Pancreas (tissue), 10 donors: ENCODE results near the gene GPRIN2. TPM values are rescaled to one million over a fixed set of nuclear protein-coding genes. Genes with fewer than 3 reads are reported as not detected.
"Not testable (repeated sequence)": the region's sequence is repeated elsewhere in the genome, so short reads cannot be mapped to it uniquely, and the experiment has no call there.

ENCODE experiments used
- ATAC-seq, 4 donors: fragments of 200-7000 bp; cut with Tn5 transposase; one replicate each; pipeline versions ENCODE4 v1.8.0 to v1.9.1; 2020; ENCODE audit warnings: mild to moderate bottlenecking in 4 of 4, moderate library complexity in 4 of 4
- DNase-seq, 6 donors: peaks; one replicate each; pipeline ENCODE4 v3.0.0-alpha.2; 2020
- FAIRE-seq: peaks from 2 replicates; lab custom pipeline; 2012; peaks lifted over from hg19 to GRCh38; lab: Jason Lieb, UNC
- H3K27ac ChIP-seq, 4 donors: fragments of 200-600 bp; sonication (generic); 1 replicate in 3 of 4; 2 replicates in 1 of 4; pipeline versions ENCODE4 v1.5.0 to v1.8.0; 2020
- H3K27me3 ChIP-seq, 4 donors: fragments of 200-600 bp; one replicate each; pipeline ENCODE4 v1.8.0; 2021
- H3K36me3 ChIP-seq, 3 donors: fragments of 200-600 bp; sonication (generic) in 1 of 3; one replicate each; pipeline versions ENCODE4 v1.5.0 to v1.8.0; 2020 to 2021
- H3K4me1 ChIP-seq, 3 donors: fragments of 200-600 bp; one replicate each; pipeline ENCODE4 v1.8.0; 2021
- H3K4me3 ChIP-seq, 4 donors: fragments of 200-600 bp; sonication (generic) in 2 of 4; one replicate each; pipeline versions ENCODE4 v1.5.0 to v1.8.0; 2020 to 2021
- H3K9me3 ChIP-seq, 4 donors: fragments of 200-600 bp; one replicate each; pipeline ENCODE4 v1.8.0; 2021
- CTCF ChIP-seq, 4 donors: fragments of 200-600 bp; sonication (generic) in 3 of 4; IDR thresholded peaks; one replicate each; pipeline versions ENCODE4 v1.5.0 to v1.8.0; 2021; ENCODE audit warnings: antibody characterized with exemption in 4 of 4
- WGBS, 2 donors: extraction: QIAGEN DNeasy Blood & Tissue Kit; methylation state at CpG; one replicate each; pipeline ENCODE4 v1.1.7; 2013; 5-methylcytosine and 5-hydroxymethylcytosine counted together
- intact Hi-C, 3 donors: fragments of 100-400 bp; cut with DNase I; formaldehyde crosslinking; loops; one replicate each; pipeline versions ENCODE4 v1.11.1 to v1.14.2; 2022
- polyA plus RNA-seq, 2 donors: library from polyadenylated mRNA; stranded (reverse); fragments of 200-250 nt; gene quantifications; one replicate each; pipeline ENCODE4 v1.2.3, GENCODE V29; 2013
- total RNA-seq, 6 donors: library from RNA; stranded (reverse); fragmentation: NEBNext Ultra II Directional in 4 of 6; extraction: Animal tissue kit (Norgen Biotek cat#: 25700) in 4 of 6; gene quantifications; one replicate each; pipeline versions ENCODE4 v1.2.1 to v1.2.4, GENCODE V29; 2021 to 2023
- donor health status: healthy with polysubstance abuse.
- donor health status: DM: no; HTN: no; CAD: no; lungs with moderate emphysema.
- donor health status: DM: no; HTN: no; CAD: no.
- donor health status: control.
- donor health status: control.
- donor health status: Bipolar disorder and iron deficiency.
- donor health status: DM: yes; HTN: yes; CAD: no.
- donor health status: DM: no; HTN: no; CAD: no.
- donor health status: DM: no; HTN: no; CAD: no.
- donor health status: DM: yes; HTN: yes; CAD: no.

GPRIN2 gene
- total and polyA plus RNA-seq, 8 donors, result 3.7 to 14.0 (median 5.2) TPM

GRCh38 chr10:46570655-46571054, 14.2 kb upstream of the GPRIN2 start:
- H3K4me1 ChIP-seq, FAIRE-seq, H3K9me3 ChIP-seq, H3K36me3 ChIP-seq, H3K4me3 ChIP-seq, ATAC-seq, DNase-seq, H3K27me3 ChIP-seq, H3K27ac ChIP-seq, intact Hi-C loops: not testable (repeated sequence)
- no CpG with 5 or more reads among the region's 2 CpGs for WGBS, 2 donors

- H3K27ac ChIP-seq, intact Hi-C loops, H3K4me3 ChIP-seq, ATAC-seq, H3K4me1 ChIP-seq, H3K36me3 ChIP-seq, H3K9me3 ChIP-seq, H3K27me3 ChIP-seq, FAIRE-seq: not testable (repeated sequence)
- WGBS, 2 donors, result 93 to 100% methylated on average over 2 to 4 of the region's 9 CpGs
- peak in 1 of 6 donors; percentile 16 for DNase-seq
Measured at GRCh38 chr10:46567151-46567550, 10.7 kb upstream of the GPRIN2 start.

GRCh38 chr10:46565591-46566332, 9.3 kb upstream of the GPRIN2 start:
- H3K27me3 ChIP-seq, H3K9me3 ChIP-seq, H3K4me1 ChIP-seq, intact Hi-C loops, H3K27ac ChIP-seq, H3K4me3 ChIP-seq, H3K36me3 ChIP-seq: not testable (repeated sequence)
- 3 to 5% methylated on average over 4 of the region's 6 CpGs for WGBS, 2 donors
- TF ChIP-seq CTCF (IDR thresholded peaks at IDR 0.05), result peak; percentile 31 to 45 (median 34)
- peak; percentile 29 for FAIRE-seq
- peak; percentile 93 to 99 (median 98) for ATAC-seq
- DNase-seq, result peak; percentile 63 to 80 (median 67)

- Histone ChIP-seq H3K9me3 (no peaks in the 10 kb centered on the region), H3K4me1 (no peaks in the 10 kb centered on the region), H3K4me3 (no peak overlapping the region), H3K27ac (no peak overlapping the region), H3K36me3 (no peaks in the 10 kb centered on the region), H3K27me3 (no peaks in the 10 kb centered on the region)
- 70 to 85% methylated on average over 1 of the region's 1 CpG for WGBS, 2 donors
- DNase-seq (peak in 1 of 6 donors; percentile 7), FAIRE-seq (no peak), ATAC-seq (no peak)
- intact Hi-C loops, result no loop called here
- no peak for TF ChIP-seq CTCF (IDR thresholded peaks at IDR 0.05)
Measured at GRCh38 chr10:46560952-46561351, 4.5 kb upstream of the GPRIN2 start.

GRCh38 chr10:46560381-46560780, 3.9 kb upstream of the GPRIN2 start:
- Histone ChIP-seq H3K4me3 (no peak overlapping the region), H3K27me3 (no peaks in the 10 kb centered on the region), H3K9me3 (no peaks in the 10 kb centered on the region), H3K27ac (no peak overlapping the region), H3K4me1 (peaks cover 0 to 3% (median 0%) of the 10 kb centered on the region in 3 donors), H3K36me3 (no peaks in the 10 kb centered on the region)
- ATAC-seq (no peak), DNase-seq (peak in 4 of 6 donors; percentile 1 to 40 (median 13)), FAIRE-seq (no peak)
- WGBS, 2 donors, result 63 to 71% methylated on average over 5 of the region's 5 CpGs
- intact Hi-C loops, result no loop called here
- TF ChIP-seq CTCF (IDR thresholded peaks at IDR 0.05), result no peak

- FAIRE-seq, result no peak
Measured at GRCh38 chr10:46559231-46559671, 2.8 kb upstream of the GPRIN2 start.

More at GRCh38 chr10:46559231-46559671, 2.8 kb upstream of the GPRIN2 start:
- Histone ChIP-seq H3K36me3 (no peaks in the 10 kb centered on the region), H3K4me3 (no peak overlapping the region), H3K9me3 (no peaks in the 10 kb centered on the region), H3K4me1 (peaks cover 0 to 5% (median 0%) of the 10 kb centered on the region in 3 donors), H3K27ac (no peak overlapping the region), H3K27me3 (no peaks in the 10 kb centered on the region)
- WGBS, 2 donors, result 91 to 93% methylated on average over 5 of the region's 5 CpGs
- peak in 4 of 6 donors; percentile 1 to 38 (median 14) for DNase-seq
- ATAC-seq, result no peak
- intact Hi-C loops, result no loop called here
- TF ChIP-seq CTCF (IDR thresholded peaks at IDR 0.05), result no peak
